ENCODE results near the gene DCAF8. TPM values are rescaled to one million over a fixed set of nuclear protein-coding genes. Genes with fewer than 3 reads are reported as not detected.

The DCAF8 gene
- total and polyA plus RNA-seq, 2 of the 4 experiments (the other 2 are of a cell fraction): 83.3 to 83.8 TPM

DNA sequence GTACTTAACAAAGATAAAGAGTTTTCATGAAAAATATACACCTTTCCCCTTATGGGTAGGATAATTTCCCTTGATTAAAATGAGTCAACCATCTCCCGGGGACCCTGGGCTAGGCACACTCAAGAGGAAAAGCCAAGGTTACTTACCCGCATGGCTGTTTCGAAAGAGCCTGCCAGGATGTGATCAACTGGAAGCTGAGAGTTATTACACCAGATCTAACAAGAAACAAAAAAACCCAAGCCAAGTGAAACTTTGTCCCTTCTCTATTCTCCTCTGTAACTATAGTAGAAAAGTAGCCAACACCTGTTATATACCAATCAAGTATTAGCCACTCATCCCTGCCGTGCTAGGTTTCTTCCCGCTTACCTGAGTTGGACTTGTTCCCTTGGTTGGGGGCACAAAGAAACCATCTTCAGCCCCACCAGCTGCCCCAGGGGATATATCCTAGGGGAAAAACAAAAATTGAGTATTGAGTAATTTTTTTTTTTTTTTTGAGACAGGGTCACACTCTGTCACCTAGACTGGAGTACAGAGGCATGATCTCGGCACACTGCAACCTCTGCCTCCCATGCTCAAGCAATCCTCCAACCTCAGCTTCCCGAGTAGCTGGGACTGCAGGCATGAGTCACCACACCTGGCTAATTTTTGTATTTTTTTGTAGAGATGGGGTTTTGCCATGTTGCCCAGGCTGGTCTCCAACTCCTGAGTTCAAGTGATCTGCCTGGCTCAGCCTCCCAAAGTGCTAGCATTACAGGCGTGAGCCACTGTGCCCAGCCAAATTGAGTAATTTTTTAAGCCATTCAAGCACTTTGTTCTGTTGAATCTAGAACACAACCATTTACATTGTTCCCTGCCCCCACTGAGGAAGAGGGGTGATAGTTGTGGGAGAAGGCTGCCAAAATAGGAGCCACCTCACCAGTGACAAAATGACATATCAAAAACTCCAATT, 30.9 kb upstream of the DCAF8 start:
- no peaks in the 10 kb centered on the region for H3K9me3 ChIP-seq (ENCODE audit: control insufficient read depth, insufficient read depth, low read length)
- no peak overlapping the region for H4K8ac ChIP-seq (ENCODE audit: low read depth in 2 of 2, low read length in 2 of 2)
- ChIA-PET POLR2A (ENCODE audit: unreplicated experiment) (no interaction called here), CTCF (interaction anchor here (0.6 to 2.3 kb wide), 3 partner anchors 9 to 100 kb away, joined by 3 to 15 read pairs (median 4); no protein-coding TSS in a partner anchor)
- H3K23ac ChIP-seq (ENCODE audit: low read depth, low read length): no peak overlapping the region
- no peak overlapping the region for H2AK9ac ChIP-seq (replicated peaks; ENCODE audit: low read depth, low read length, poor library complexity)
- no peak overlapping the region for H3K56ac ChIP-seq (ENCODE audit: extremely low read depth, insufficient read depth, low read length)
- no CpG with 5 or more reads among the region's 8 CpGs for WGBS, 2 experiments (ENCODE audit: extremely low coverage in 2 of 2, insufficient read length in 1 of 2)
- H2AK5ac ChIP-seq (ENCODE audit: low read depth, low read length): no peak overlapping the region
- no peak overlapping the region for H3K4me3 ChIP-seq (ENCODE audit: insufficient read depth, low read depth, low read length)
- in situ Hi-C loops (cut with MboI; ENCODE audit: low sequenced_read_pairs) (no loop called here), dilution Hi-C loops (cut with HindIII; ENCODE audit: low sequenced_read_pairs, unreplicated experiment) (no loop called here), intact Hi-C loops (cut with micrococcal nuclease) (no loop called here)
- H3K4me1 ChIP-seq (ENCODE audit: control insufficient read depth, insufficient read depth, low read length): no peaks in the 10 kb centered on the region
- no TSS peak for BruUV-seq (replicated peaks)
- no peak overlapping the region for H3K4ac ChIP-seq (ENCODE audit: low read depth, low read length)
- no peak overlapping the region for H3K14ac ChIP-seq (replicated peaks; ENCODE audit: low read depth, low read length)
- peaks cover 32 to 39% of the 10 kb centered on the region in 2 experiments for H3K79me1 ChIP-seq (ENCODE audit: low read depth in 1 of 2, low read length in 2 of 2)
- H4K20me1 ChIP-seq (ENCODE audit: insufficient read depth, low read length): peaks cover 23% of the 10 kb centered on the region; the same call in 1 of the 2 replicates
- H3K4me2 ChIP-seq (ENCODE audit: low read depth, low read length): no peak overlapping the region
- H4K91ac ChIP-seq (ENCODE audit: insufficient read depth, low read depth, low read length): no peak overlapping the region
- no peak overlapping the region for H4K5ac ChIP-seq (ENCODE audit: low read depth, low read length)
- no peaks in the 10 kb centered on the region for H3K9me1 ChIP-seq (ENCODE audit: insufficient read depth, low read length)
- no peak overlapping the region for H2BK15ac ChIP-seq (ENCODE audit: low read depth, low read length)
- no peak overlapping the region for H2AFZ ChIP-seq (replicated peaks; ENCODE audit: low read length, poor library complexity)
- no peak overlapping the region for H3K18ac ChIP-seq (ENCODE audit: low read depth, low read length)
- H3K9ac ChIP-seq (ENCODE audit: low read depth, low read length): no peak overlapping the region
- ATAC-seq (ENCODE audit: low read depth): no peak
- H3K27me3 ChIP-seq (ENCODE audit: control insufficient read depth, insufficient read depth, low read length): no peaks in the 10 kb centered on the region
- peaks cover 84% of the 10 kb centered on the region for H3K36me3 ChIP-seq (ENCODE audit: control insufficient read depth, insufficient read depth, low read length)
- no peak overlapping the region for H2BK5ac ChIP-seq (ENCODE audit: low read depth, low read length, poor library complexity, severe bottlenecking)
- TF ChIP-seq RAD21 (IDR thresholded peaks at IDR 0.05; ENCODE audit: low read length): no peak
- TF ChIP-seq, protein P1, sequence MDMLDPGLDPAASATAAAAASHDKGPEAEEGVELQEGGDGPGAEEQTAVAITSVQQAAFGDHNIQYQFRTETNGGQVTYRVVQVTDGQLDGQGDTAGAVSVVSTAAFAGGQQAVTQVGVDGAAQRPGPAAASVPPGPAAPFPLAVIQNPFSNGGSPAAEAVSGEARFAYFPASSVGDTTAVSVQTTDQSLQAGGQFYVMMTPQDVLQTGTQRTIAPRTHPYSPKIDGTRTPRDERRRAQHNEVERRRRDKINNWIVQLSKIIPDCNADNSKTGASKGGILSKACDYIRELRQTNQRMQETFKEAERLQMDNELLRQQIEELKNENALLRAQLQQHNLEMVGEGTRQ (IDR thresholded peaks at IDR 0.05; ENCODE audit: low read depth, low read length): no peak
- no peak for DNase-seq
- no peak overlapping the region for H3K27ac ChIP-seq (ENCODE audit: insufficient read depth, low read length)
- no peak overlapping the region for H2BK120ac ChIP-seq (ENCODE audit: low read depth, low read length)
- H2BK20ac ChIP-seq (ENCODE audit: low read depth, low read length): no peak overlapping the region

All from IMR-90 (cell line).